NCI-H187 (cell line): ENCODE data around the gene DOCK2.
A peak's percentile ranks its signal among the peaks of the same experiment; 100 is the strongest.

ENCODE experiments used
- DNase-seq, 2 experiments: peaks; one replicate each; lab custom pipeline; 2025; lab: John Stamatoyannopoulos, UW

The DOCK2 gene

DNA sequence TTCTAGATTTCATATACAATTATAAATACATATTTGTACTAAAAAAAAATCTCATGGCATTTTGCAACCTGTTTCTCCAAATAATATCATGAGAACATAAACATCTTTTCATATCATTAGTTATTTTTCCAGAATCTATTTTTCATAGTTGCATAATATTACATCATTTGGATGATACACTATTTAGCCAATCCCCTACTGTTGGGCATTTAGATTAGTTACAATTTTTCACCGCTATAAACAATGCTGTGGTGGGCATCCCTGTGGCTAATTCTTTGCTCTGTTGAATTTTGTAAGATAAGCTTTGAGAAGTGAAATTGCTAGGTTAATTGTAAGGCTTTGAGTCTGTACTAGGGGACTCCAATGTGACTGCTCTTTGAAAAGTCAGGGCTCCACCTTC is 466.4 kb downstream of the DOCK2 start:
- no peak for DNase-seq

DNA sequence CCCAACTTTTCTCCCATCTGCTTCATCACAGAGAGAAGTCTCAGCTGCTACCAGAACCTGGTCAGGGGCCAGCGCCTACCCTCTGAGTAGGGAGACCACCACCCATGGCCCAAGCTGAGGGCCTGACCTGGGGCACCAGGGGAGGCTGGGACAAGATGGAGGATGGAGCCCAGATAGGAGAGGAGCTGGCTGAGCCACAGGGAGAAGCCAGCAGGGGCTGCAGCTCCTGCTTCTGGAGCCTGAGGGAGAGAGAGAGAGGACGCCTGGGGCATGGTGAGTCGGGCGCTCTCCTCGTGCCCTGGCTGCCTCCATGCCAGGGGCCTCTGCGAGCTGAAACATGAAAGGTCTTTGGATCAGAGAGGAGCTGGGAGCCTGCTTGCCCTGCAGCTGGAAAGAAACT is 467.2 kb downstream of the DOCK2 start:
- no peak for DNase-seq

GRCh38 chr5:170104710-170105109 is 467.6 kb downstream of the DOCK2 start:
- DNase-seq: no peak

DNA sequence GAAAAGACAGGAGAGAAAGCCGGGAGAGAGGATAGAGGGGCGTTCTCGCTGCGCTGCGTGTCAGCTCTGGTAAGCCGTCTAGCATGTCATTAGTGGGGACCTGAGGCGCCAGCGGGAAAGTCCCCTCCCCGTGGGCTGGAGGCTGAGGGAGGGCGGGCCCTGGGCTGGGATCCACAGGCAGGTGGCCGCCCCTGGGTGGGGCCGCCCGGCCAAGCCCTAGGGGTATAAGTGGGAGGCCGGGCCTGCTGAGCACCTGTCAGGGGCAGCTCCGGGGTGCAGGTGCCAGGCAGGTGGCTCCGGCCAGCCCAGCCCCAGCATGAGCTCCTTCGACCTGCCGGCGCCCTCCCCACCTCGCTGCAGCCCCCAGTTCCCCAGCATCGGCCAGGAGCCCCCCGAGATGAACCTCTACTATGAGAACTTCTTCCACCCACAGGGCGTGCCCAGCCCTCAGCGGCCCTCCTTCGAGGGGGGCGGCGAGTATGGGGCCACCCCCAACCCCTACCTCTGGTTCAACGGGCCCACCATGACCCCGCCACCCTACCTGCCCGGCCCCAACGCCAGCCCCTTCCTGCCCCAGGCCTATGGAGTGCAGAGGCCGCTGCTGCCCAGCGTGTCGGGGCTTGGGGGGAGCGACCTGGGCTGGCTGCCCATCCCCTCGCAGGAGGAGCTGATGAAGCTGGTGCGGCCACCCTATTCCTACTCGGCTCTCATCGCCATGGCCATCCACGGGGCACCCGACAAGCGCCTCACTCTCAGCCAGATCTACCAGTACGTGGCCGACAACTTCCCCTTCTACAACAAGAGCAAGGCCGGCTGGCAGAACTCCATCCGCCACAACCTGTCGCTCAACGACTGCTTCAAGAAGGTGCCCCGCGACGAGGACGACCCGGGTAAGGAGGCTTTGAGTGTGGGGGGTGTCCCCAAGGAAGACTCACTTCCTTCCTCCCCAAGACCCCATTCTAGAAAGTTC is 468.9 kb downstream of the DOCK2 start, which contains the start of gene FOXI1:
TSS of gene FOXI1 (plus strand) at position 256 of the 970 bp plus-strand sequence. CDS start at position 317, 61 bp downstream.
- peak in 1 of 2 experiments; percentile 6 for DNase-seq

DNA sequence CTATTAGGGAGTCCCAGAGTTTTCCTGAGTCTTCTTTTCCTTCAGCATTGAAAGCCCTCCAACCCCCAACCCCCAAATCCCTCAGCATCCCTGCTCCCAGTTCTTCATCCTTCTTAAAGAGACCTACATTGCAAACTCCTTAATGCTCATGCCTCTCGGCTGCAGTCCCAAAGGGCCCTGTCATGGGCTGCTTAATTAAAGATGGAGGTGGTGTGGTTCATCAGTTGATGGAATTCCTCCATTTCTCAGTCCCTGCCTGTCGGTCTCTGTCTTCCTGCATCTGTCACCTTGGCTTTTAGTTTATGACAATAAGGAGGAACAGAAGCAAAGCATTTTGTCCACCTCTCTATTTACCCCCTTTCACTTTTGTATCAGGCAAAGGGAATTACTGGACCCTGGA is 470.6 kb downstream of the DOCK2 start:
- DNase-seq: no peak

GRCh38 chr5:170108266-170108785 is 471.3 kb downstream of the DOCK2 start:
- DNase-seq: no peak

DNA sequence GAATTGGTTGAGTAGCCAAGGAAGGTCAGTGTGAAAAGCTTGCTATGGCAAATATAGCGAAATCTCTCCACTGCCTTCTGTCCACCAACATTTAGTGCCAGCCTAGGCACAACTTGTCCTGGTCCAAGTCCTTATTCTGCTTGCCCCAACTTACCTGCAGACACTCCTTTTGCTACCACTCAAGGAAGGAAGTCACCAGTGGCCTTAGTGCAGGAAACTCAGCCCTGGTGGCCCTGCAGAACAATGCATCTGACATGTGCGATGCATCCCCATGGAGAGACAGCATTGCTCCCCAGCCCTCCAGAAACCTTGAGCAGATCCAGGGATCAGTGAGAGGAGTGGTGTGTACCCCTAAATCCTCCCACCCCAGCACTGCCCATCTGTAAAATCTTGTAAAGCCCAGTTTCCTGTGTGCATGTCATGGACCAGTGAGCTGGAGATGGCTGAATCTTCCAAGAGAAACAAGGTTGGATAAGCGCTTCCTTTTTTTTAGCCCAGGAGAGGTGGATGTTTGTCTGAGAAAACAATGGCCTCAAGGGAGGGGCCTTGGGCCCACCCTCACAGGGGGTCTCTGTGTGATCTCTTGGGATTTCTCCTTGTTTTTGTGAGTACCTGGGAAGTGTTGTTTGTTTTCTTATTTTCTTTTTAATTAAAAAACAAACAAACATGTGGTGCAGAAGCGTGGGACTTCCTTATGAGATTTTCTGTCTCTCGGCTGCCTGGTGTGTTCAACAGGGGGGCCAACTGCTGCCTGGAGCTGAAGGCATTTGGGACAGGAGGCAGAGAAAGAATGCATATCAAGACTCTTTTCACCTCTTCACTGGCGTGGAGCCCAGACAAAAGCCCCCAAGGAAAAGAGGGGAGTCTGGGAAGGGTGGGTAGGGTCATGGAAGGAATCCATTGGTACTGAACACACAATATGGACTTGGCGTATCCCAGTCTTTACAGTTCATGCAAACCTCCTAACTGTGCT is 472.3 kb downstream of the DOCK2 start:
- DNase-seq: no peak

DNA sequence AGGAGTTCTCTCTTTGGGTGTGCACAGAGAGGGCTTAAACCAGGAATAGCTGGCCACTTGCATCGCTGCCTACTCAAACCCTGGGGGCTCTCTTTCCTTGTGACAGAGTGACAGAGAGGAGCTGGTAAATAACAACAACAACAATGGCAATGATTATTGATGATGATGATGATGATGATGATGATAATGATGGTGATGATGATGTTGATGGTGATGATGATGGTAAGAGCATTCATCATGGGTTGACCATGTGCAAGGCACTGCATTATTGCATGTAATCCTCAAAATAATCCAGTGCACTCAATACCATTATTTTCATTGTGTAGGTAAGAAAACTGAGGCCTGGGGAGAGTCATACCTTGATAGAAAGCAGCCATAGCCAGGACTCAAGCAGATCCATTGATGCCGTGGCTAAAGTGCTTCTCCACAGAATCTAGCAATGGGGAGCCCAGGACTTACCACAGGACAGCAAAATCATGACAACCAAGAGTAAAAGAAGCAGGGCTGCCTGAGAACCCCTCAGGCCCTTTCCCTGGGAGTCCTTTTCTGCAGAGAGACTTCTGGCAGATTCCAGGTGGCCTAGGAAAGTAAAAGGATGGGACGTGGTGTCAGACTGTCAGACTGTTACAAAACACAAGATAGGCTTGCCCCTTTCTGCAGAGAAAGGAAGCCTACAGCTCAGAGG is 473.5 kb downstream of the DOCK2 start:
- no peak for DNase-seq

GRCh38 chr5:170111088-170111785 is 474.2 kb downstream of the DOCK2 start:
- DNase-seq: no peak

GRCh38 chr5:170112876-170113521 is 475.9 kb downstream of the DOCK2 start:
- no peak for DNase-seq

DNA sequence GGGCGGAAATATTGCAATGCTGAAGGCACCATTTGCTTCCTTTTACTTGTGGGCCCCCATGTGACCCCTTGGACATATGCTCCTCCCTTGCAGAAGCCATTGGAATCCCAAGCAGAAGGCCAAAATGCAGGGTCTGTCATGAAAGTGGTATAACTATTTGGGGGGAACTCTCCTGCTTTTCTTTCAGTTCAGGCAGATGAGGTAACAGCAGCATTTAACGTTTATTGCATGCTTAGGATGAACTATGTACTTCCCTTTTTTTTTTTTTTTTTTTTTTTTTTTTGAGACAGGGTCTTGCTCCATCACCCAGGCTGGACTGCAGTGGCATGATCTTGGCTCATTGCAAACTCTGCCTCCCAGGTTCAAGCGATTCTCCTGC is 476.4 kb downstream of the DOCK2 start:
- DNase-seq: no peak

DNA sequence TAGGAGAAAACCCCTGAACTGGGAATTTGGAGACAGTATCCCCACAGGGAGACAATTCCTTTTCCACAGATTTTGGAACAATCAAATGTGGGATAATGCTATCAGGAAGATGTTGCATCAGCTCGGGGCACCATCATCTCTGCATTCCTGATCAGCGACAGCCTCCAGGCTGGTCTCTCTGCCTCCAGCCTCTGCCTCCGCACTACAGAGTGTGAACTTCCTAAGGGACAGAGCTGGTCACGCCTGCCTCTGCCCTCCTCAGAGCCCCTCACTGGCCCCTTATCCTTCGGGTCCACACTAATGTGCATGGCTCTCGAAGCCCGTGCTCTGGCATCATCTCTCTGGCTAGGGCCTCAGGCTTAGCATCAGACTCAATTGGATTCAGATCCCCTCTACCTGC is 477.2 kb downstream of the DOCK2 start:
- no peak for DNase-seq

GRCh38 chr5:170115925-170116324 is 478.9 kb downstream of the DOCK2 start:
- no peak for DNase-seq

- DNase-seq: no peak
Observed at GRCh38 chr5:170117736-170118135, 480.7 kb downstream of the DOCK2 start.

GRCh38 chr5:170120576-170120975 is 483.5 kb downstream of the DOCK2 start:
- DNase-seq: no peak

GRCh38 chr5:170121321-170121720 is 484.2 kb downstream of the DOCK2 start:
- DNase-seq: no peak

DNA sequence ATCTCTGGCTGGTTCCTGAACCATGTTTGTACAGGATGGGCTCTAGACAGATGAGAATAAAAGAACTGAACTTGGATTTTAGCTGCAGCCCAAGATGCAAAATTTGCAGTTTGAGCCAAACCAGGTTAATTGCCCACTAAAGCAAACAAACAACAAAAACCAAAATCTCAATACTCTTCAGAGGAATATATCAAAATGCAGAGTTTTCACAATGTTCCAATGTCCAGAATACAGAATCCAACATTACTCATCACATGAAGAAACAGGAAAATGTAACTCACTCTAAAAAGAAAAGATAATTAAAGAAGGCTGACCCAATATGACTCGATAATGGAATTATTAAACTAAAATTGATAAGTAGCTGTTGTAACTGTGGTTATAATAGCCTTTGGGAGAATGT is 489.0 kb downstream of the DOCK2 start:
- no peak for DNase-seq

DNA sequence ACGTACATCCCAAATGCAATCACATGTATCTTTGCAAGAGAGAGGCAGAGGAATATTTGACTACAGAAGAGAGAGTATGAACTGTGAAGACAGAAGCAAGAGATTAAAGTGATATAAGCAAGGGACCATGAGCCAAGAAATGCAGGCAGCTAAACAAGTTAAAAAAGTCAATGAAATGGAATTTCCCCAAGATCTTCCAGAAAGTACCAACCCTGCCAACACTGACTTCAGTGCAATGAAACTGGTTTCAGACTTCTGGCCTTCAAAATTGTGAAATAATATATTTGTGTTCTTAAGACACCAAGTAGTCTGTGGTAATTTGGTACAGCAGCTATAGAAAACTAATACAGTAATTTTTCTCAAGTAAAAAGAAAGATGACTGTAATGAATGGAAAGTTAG is 489.6 kb downstream of the DOCK2 start:
- no peak for DNase-seq

DNA sequence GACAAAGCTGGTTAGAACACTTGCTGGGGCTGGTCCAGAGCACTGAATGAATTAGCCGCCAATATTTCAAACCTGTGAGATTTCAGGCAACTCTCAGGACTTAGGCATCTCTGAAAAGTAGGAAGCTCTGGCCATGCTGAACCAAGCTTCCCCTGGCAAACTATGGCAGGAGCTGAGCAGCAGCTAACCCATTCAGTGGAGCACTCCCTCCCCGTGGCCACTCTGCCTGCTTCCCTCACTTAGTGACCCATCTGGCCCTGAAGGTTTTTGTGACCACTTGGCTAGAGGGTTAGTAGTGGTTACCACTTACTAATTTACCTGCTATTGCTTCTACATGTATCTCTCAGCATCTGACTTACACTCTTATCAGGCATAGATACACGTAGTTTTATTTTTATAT is 494.2 kb downstream of the DOCK2 start:
- no peak for DNase-seq

DNA sequence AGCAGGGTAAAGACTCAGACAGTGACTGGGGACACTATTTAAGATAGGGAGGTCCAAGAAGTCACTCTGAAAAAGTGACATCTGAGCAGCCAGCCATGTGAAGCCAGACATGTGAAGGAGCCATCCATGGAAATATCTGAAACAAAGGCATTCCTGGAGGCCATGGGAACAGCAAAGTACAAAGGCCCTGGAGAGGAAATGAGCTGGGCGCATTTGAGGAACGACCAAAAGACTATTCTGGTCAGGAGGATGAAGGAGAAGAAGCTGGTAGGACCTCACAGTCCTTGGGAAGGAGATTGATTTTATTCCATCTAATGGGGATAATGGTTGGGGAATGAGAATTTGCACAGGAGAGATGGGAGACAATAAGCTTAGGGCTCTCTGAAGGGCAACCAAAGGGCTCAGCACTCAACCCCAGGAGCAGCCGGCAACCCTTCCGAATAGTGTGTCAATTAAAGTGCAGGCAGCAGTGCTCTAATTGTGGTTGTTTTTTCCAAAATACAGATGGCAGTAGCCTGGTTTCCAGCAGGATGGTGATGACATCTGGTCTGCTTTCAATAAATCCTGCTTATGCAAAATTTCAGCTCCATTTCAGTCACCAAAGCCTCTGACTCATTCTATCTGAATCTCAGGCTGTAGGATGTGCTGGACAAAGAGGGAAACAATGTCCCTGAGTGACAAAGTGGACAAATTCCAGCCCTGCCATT is 495.3 kb downstream of the DOCK2 start:
- no peak for DNase-seq
